Endothelial cell of umbilical vein (primary cell): ENCODE data around the gene RERGL.

Source experiments
- EZH2 ChIP-seq: IDR thresholded peaks from 2 replicates; pipeline ENCODE4 v1.6.1; 2012; ENCODE audit warnings: borderline replicate concordance, low read depth, mild to moderate bottlenecking, moderate library complexity, low read length, inconsistent platforms; ENCODE audit not compliant: severe bottlenecking
- MYC ChIP-seq: IDR thresholded peaks from one replicate; pipeline ENCODE4 v1.6.1; 2011; ENCODE audit warnings: mild to moderate bottlenecking, low read depth, low read length
- POLR2A ChIP-seq: IDR thresholded peaks from 2 replicates; pipeline ENCODE4 v1.6.1; 2012; ENCODE audit warnings: low read depth, mild to moderate bottlenecking, control low read depth, low read length
- POLR2AphosphoS5 ChIP-seq: IDR thresholded peaks from 2 replicates; pipeline ENCODE4 v1.6.1; 2012; ENCODE audit warnings: low read depth, mild to moderate bottlenecking, control low read depth, low read length, moderate library complexity; ENCODE audit not compliant: insufficient read depth
- TF ChIP-seq, protein P1 (sequence below), 2 donors: IDR thresholded peaks; 1 replicate in 1 of 2; 2 replicates in 1 of 2; pipeline ENCODE4 v1.5.1; 2011; ENCODE audit warnings: low read length in 2 of 2, mild to moderate bottlenecking in 2 of 2, moderate library complexity in 2 of 2, control low read depth in 1 of 2, inconsistent platforms in 1 of 2, low read depth in 1 of 2; ENCODE audit not compliant: insufficient read depth in 1 of 2; ENCODE audit errors: extremely low read depth in 1 of 2

DNA sequence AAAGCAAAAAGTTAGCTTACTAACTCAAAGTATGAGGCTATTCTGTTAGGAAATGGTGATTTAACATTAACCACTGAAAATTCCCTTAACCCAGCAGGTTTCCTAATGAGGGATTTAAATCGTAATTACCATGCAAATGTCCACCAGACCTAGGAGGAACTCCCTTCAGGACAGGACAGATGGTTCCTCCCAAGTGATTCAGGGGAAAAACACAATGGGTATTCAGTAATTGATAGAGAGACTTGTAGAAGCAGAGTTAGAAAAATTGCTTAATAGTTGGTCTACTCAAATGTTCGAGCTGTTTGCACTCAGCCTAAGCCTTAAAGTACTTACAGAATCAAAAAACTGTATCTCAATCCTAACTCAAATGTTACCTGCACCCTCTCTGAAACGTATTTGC is 21.6 kb downstream of the RERGL start:
- TF ChIP-seq, protein P1, sequence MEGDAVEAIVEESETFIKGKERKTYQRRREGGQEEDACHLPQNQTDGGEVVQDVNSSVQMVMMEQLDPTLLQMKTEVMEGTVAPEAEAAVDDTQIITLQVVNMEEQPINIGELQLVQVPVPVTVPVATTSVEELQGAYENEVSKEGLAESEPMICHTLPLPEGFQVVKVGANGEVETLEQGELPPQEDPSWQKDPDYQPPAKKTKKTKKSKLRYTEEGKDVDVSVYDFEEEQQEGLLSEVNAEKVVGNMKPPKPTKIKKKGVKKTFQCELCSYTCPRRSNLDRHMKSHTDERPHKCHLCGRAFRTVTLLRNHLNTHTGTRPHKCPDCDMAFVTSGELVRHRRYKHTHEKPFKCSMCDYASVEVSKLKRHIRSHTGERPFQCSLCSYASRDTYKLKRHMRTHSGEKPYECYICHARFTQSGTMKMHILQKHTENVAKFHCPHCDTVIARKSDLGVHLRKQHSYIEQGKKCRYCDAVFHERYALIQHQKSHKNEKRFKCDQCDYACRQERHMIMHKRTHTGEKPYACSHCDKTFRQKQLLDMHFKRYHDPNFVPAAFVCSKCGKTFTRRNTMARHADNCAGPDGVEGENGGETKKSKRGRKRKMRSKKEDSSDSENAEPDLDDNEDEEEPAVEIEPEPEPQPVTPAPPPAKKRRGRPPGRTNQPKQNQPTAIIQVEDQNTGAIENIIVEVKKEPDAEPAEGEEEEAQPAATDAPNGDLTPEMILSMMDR (IDR thresholded peaks at IDR 0.05; ENCODE audit: extremely low read depth in 1 of 2, insufficient read depth in 1 of 2, low read depth in 1 of 2, low read length in 2 of 2) = no peak
- TF ChIP-seq POLR2A (no peak), MYC (no peak), POLR2AphosphoS5 (no peak), EZH2 (no peak)
